GM06990 (cell line): Measurements from ENCODE around the gene SVIL.

Experiments used
- DNase-seq: peaks from one replicate; pipeline ENCODE4 v3.0.0-alpha.2; 2011; ENCODE audit not compliant: insufficient read length; ENCODE audit errors: extremely low read depth
- H3K27me3 ChIP-seq: replicated peaks from 2 replicates; pipeline ENCODE4 v1.6.0; 2011; ENCODE audit warnings: low read length; ENCODE audit not compliant: control insufficient read depth, insufficient read depth
- H3K36me3 ChIP-seq: 2 replicates; pipeline ENCODE4 v1.5.1; 2011; ENCODE audit warnings: low read length; ENCODE audit not compliant: control insufficient read depth, insufficient read depth
- H3K4me3 ChIP-seq: replicated peaks from 2 replicates; pipeline ENCODE4 v1.5.1; 2011; ENCODE audit warnings: low read depth, mild to moderate bottlenecking, control low read depth, low read length
- TF ChIP-seq, protein P1 (sequence below): IDR thresholded peaks from 2 replicates; pipeline ENCODE4 v1.5.1; 2011; ENCODE audit warnings: low read length, control low read depth, mild to moderate bottlenecking, inconsistent platforms; ENCODE audit not compliant: insufficient read depth, poor library complexity, severe bottlenecking

SVIL gene

DNA sequence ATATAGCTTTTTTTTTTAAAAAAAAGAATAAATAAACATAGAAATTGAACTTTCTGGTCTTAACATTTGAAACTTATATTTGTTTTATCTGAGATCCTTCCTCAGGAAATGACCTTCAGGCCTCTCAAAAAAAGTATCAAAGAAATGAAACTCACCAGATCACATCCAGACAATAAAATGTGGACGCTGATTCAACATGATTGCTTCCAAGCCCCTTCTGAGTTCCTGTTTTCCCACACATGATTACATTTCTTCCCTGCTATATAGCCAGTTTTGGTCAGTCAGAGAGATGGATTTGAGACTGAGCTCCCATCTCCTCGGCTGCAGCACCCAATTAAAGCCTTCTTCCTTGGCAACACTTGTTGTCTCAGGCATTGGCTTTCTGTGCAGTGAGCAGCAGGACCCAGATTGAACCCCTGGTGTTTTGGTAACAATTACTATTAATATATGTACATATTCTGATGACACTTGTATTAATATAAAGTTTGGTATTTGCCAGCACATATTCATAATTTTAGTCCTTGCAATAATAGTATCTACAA is 21.8 kb upstream of the SVIL start:
- TF ChIP-seq, protein P1, sequence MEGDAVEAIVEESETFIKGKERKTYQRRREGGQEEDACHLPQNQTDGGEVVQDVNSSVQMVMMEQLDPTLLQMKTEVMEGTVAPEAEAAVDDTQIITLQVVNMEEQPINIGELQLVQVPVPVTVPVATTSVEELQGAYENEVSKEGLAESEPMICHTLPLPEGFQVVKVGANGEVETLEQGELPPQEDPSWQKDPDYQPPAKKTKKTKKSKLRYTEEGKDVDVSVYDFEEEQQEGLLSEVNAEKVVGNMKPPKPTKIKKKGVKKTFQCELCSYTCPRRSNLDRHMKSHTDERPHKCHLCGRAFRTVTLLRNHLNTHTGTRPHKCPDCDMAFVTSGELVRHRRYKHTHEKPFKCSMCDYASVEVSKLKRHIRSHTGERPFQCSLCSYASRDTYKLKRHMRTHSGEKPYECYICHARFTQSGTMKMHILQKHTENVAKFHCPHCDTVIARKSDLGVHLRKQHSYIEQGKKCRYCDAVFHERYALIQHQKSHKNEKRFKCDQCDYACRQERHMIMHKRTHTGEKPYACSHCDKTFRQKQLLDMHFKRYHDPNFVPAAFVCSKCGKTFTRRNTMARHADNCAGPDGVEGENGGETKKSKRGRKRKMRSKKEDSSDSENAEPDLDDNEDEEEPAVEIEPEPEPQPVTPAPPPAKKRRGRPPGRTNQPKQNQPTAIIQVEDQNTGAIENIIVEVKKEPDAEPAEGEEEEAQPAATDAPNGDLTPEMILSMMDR: no peak
- Histone ChIP-seq H3K36me3 (no peaks in the 10 kb centered on the region), H3K4me3 (no peak overlapping the region), H3K27me3 (no peaks in the 10 kb centered on the region)
- DNase-seq: no peak

DNA sequence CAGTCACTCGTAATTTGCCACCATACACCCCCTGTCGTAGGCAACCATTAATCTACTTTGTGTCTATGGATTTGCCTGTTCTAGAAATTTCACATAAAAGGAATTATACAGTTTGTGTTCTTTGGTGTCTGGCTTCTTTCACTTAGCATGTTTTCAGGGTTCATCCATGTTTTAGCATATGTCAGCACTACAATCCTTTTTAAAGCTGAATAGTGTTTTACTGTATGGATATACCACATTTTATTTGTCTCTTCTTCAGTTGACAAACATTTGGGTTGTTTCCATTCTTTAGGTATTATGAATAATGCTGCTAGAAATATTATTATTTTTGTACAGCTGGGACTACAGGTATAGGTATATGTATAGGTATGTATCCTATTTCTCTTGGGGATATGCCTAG is 17.4 kb upstream of the SVIL start:
- TF ChIP-seq, protein P1: no peak

DNA sequence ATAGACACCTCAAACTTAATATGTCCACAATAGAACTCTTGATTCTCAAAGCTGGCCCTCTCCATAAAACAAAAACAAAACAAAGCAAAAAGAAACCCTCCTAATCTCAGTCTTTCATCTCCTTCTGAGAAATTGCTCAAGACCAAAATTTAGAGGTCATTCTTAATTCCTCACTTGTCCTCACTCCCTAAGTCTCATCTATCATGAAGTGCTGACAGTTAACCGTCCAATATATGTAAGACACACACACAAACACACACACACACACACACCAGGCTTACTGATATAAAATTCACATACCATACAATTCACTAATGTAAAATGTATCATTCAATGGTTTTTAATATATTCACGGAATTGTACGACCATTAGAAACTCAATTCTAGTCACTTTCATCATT is 17.0 kb upstream of the SVIL start:
- Histone ChIP-seq H3K36me3 (no peaks in the 10 kb centered on the region), H3K27me3 (no peaks in the 10 kb centered on the region), H3K4me3 (no peak overlapping the region)
- no peak for DNase-seq
- TF ChIP-seq, protein P1: no peak

More for the DNA sequence above, 17.4 kb upstream of the SVIL start:
- DNase-seq: no peak
- Histone ChIP-seq H3K4me3 (no peak overlapping the region), H3K27me3 (no peaks in the 10 kb centered on the region), H3K36me3 (no peaks in the 10 kb centered on the region)

DNA sequence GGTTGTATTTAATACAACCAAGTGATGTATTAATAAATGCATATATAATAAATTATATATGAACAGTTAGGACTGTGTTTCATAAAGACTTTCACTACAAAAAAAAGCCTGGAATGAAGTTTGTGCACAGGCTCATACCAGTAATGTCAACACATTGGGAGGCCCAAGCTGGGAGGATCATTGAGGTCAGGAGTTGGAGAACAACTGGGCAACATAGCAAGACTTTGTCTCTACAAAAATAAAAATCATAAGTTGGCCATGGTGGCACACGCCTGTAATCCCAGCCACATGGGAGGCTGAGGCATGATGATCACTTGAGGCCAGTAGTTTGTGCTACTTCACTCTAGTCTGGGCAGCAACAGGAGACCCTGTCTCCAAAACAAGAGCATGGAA is 15.8 kb upstream of the SVIL start:
- no peaks in the 10 kb centered on the region for H3K36me3 ChIP-seq

DNA sequence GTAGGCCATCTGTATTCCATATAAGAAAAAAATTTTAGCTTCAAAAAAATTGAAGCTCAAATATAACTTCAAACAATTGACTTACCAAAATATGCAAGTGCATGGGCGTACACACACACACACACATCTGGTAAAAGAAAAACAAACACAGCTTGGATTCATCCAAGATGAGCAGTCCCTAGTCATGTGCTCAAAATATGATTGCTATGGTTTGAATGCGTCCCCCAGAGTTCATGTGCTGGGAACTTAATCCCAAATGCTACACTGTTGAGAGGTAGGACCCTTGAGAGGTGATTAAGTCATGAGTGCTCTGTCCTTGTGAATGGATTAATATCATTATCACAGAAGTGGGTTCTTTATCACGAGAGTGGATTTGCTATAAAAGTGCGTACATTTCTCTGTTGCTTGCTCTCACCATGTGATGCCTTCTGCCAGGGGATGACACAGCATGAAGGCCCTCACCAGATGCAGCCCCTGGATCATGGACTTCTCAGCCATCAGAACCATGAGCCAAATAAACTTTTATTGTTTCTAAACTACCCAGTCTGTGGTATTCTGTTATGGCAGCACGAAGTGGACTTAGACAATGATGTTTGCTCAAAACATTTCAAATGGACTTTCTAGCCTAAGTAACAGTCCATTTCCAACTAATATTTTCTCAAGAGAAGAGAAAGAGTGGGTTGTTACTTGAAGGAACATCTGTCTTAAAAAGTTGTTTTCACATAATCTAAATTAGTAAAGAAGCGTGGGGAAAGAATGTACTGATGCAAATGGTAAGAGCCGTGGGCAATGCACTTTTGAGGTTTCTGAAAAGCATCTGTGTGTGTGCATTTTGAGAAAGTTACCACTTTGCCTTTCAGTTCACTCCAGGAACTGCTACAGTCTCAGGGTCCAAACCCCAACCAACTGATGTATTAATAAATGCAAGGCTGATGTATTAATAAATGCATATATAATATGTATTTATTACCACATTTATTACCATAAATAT is 15.1 kb upstream of the SVIL start:
- TF ChIP-seq, protein P1: no peak
- Histone ChIP-seq H3K36me3 (no peaks in the 10 kb centered on the region), H3K4me3 (no peak overlapping the region), H3K27me3 (no peaks in the 10 kb centered on the region)
- DNase-seq: no peak

More for the DNA sequence above, 15.8 kb upstream of the SVIL start:
- TF ChIP-seq, protein P1: no peak
- H3K4me3 ChIP-seq: no peak overlapping the region
- no peak for DNase-seq
- H3K27me3 ChIP-seq: no peaks in the 10 kb centered on the region
